ENCODE measurements around the gene KAT7.

GRCh38 chr17:49873926-49874325 is 85.4 kb downstream of the KAT7 start:
- TF ChIP-seq USF2 (IDR thresholded peaks at IDR 0.05; ENCODE audit: borderline replicate concordance, low read depth, low read length) = no peak
- TF ChIP-seq POLR2A (IDR thresholded peaks at IDR 0.05; ENCODE audit: low read depth, low read length) = no peak
- TF ChIP-seq HDAC6 (IDR thresholded peaks at IDR 0.05; ENCODE audit: unreplicated experiment) = no peak
- TF ChIP-seq JUNB (IDR thresholded peaks at IDR 0.05) = no peak
- no peak for TF ChIP-seq NFIC (IDR thresholded peaks at IDR 0.05; ENCODE audit: low read depth, low read length)
- TF ChIP-seq RAD51 (IDR thresholded peaks at IDR 0.05) = no peak
- no peak for TF ChIP-seq EZH2 (IDR thresholded peaks at IDR 0.05; ENCODE audit: borderline replicate concordance, control insufficient read depth, low read depth, low read length)
- TF ChIP-seq CHD4 (IDR thresholded peaks at IDR 0.05) = no peak
- no peak for TF ChIP-seq STAT1 (conservative IDR thresholded peaks at IDR 0.05)
- TF ChIP-seq, protein P1, sequence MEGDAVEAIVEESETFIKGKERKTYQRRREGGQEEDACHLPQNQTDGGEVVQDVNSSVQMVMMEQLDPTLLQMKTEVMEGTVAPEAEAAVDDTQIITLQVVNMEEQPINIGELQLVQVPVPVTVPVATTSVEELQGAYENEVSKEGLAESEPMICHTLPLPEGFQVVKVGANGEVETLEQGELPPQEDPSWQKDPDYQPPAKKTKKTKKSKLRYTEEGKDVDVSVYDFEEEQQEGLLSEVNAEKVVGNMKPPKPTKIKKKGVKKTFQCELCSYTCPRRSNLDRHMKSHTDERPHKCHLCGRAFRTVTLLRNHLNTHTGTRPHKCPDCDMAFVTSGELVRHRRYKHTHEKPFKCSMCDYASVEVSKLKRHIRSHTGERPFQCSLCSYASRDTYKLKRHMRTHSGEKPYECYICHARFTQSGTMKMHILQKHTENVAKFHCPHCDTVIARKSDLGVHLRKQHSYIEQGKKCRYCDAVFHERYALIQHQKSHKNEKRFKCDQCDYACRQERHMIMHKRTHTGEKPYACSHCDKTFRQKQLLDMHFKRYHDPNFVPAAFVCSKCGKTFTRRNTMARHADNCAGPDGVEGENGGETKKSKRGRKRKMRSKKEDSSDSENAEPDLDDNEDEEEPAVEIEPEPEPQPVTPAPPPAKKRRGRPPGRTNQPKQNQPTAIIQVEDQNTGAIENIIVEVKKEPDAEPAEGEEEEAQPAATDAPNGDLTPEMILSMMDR (IDR thresholded peaks at IDR 0.05 in 2 of 3, conservative IDR thresholded peaks at IDR 0.05 in 1 of 3; ENCODE audit: control insufficient read depth in 2 of 3, extremely low read depth in 1 of 3, insufficient read depth in 1 of 3, low read depth in 3 of 3, low read length in 3 of 3) = no peak

Data from GM12878 (cell line).